IPS-15b (cell line): ENCODE results near the gene DCDC2C.

ENCODE experiments used
- H3K27me3 ChIP-seq: one replicate; pipeline ENCODE4 v1.6.1; 2013; ENCODE audit warnings: low read length; ENCODE audit not compliant: control insufficient read depth, insufficient read depth
- H3K36me3 ChIP-seq: one replicate; pipeline ENCODE4 v1.6.1; 2013; ENCODE audit warnings: low read length; ENCODE audit not compliant: control insufficient read depth, insufficient read depth
- H3K4me1 ChIP-seq: one replicate; pipeline ENCODE4 v1.6.1; 2013; ENCODE audit warnings: mild to moderate bottlenecking, low read length; ENCODE audit not compliant: control insufficient read depth, insufficient read depth
- H3K4me3 ChIP-seq: one replicate; pipeline ENCODE4 v1.5.1; 2013; ENCODE audit warnings: low read depth, low read length
- H3K9ac ChIP-seq: one replicate; pipeline ENCODE4 v1.6.1; 2013; ENCODE audit warnings: low read depth, mild to moderate bottlenecking, low read length
- H3K9me3 ChIP-seq: one replicate; pipeline ENCODE4 v1.6.1; 2013; ENCODE audit warnings: mild to moderate bottlenecking, low read length; ENCODE audit not compliant: control insufficient read depth, insufficient read depth

DCDC2C gene

DNA sequence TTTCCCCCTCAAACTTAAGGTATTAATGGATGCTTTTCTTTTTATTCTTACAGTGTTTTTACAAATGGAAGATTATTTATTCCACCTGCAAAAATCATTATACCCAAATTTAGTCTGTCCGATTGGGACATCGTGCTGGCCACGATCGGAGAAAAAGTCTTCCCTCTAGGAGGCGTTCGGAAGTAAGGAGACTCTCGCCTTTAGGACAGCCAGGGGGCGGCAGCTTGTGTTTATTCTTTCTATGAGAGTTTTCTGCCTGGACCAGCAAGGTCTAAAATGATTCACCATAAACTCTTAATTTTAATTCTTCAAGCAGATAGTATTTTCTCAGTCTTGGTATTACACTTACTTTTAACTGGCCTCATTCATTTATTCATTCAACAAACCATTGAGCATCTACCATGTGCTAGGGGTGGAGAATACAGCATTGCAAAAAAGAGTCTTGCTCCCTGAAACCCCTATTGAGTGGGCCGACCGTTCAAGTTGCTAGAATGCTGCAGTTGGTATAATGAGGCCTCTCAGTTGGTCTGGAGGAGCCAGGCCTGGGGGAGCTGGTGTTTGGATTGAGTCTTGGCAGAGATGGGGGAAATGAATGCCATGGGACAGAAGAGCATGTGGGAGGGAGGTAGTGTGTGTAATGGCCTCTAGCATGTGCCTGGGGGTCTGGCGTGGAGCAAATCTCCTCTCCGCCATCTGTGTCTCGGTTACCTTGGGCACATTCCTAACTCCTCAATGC is 38.7 kb downstream of the DCDC2C start:
- H3K4me3 ChIP-seq: no peak overlapping the region
- H3K36me3 ChIP-seq: no peaks in the 10 kb centered on the region
- H3K9me3 ChIP-seq: no peaks in the 10 kb centered on the region
- no peaks in the 10 kb centered on the region for H3K4me1 ChIP-seq
- no peaks in the 10 kb centered on the region for H3K27me3 ChIP-seq
- H3K9ac ChIP-seq: no peak overlapping the region

DNA sequence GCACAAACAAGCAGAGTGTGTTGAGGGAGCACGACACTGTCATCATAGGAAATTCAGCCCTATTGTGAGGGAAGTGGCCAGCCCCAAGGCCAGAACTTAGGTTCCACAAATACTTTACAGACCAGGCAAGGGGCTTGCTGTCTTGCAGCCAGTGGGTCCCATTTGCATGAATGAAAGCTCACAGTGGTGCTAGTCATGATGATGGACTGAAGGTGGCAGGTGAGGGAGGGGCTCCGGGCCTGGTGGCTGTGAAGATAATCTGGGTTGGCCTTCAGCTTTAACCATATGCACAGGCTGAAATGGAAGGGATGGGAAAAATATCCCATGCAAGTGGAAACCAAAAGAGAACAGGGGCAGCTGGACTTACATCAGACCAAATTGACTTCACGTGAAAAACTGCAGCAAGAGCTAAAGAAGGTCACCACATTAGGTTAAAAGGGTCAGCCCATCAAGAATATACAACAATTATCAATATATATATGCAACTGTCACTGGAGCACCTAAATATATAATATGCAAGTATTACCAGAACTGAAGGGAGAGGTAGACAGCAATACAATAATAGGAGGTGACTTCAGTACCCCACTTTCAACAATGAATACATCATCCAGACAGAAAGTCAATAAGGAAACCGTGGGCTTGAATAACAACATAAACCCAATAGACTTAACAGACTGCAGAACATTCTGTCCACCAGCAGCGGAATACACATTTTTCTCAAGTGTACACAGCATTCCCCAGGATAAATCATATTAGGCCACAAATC is 39.6 kb downstream of the DCDC2C start:
- no peaks in the 10 kb centered on the region for H3K27me3 ChIP-seq
- no peak overlapping the region for H3K9ac ChIP-seq
- no peak overlapping the region for H3K4me3 ChIP-seq
- no peaks in the 10 kb centered on the region for H3K36me3 ChIP-seq
- no peaks in the 10 kb centered on the region for H3K9me3 ChIP-seq
- no peaks in the 10 kb centered on the region for H3K4me1 ChIP-seq

DNA sequence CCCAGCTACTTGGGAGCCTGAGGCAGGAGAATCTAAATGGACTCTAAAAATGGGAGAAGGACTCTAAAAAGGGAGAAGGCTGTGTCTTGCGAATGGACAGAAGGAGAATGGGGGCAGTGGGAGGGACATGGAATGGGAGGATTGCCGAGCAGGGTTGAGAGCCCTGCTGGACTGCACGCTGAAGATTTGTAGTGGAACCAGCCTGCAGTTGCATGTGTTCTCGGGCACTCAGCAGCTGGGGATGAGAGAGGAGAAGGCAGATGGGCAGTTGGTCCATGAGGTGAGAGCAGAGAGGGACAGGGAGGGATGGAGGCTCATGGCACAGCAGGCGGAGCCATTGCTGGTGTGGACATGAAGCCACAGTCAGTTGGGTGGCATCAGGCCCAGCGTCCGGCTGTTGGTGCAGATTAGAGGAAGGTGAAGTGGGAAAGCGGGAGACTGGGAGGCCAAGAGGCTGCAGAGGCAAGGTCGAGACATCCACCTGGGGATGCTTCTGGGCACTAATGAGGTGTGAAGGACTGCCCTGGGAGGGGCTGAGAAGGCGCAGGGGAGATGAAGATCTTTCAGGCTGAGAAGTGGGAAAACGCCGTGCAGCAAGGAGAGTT is 40.7 kb downstream of the DCDC2C start:
- no peaks in the 10 kb centered on the region for H3K4me1 ChIP-seq
- H3K27me3 ChIP-seq: no peaks in the 10 kb centered on the region
- H3K4me3 ChIP-seq: no peak overlapping the region
- no peaks in the 10 kb centered on the region for H3K9me3 ChIP-seq
- H3K9ac ChIP-seq: no peak overlapping the region
- H3K36me3 ChIP-seq: no peaks in the 10 kb centered on the region

DNA sequence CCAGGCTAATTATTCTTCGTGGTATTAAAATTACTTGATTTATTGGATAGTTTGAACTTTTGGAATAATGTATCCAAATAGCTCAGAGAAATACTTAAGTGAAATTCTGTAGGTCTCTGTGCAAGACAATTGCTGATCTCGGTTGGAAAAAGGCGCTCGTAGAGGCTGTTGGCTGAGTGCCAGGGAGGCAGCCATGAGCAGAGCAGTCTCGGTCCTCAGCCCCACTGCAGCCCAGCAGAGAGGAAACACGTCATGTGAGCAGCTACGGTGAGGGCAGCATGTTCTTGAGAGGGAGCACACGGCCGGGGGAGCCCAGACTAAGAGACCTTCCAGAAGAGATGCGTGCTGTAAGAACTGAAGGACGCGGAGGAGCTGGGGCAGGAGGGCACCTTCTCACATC is 42.5 kb downstream of the DCDC2C start:
- H3K4me3 ChIP-seq: no peak overlapping the region
- H3K27me3 ChIP-seq: no peaks in the 10 kb centered on the region
- no peaks in the 10 kb centered on the region for H3K9me3 ChIP-seq
- H3K9ac ChIP-seq: no peak overlapping the region
- no peaks in the 10 kb centered on the region for H3K36me3 ChIP-seq
- H3K4me1 ChIP-seq: no peaks in the 10 kb centered on the region

DNA sequence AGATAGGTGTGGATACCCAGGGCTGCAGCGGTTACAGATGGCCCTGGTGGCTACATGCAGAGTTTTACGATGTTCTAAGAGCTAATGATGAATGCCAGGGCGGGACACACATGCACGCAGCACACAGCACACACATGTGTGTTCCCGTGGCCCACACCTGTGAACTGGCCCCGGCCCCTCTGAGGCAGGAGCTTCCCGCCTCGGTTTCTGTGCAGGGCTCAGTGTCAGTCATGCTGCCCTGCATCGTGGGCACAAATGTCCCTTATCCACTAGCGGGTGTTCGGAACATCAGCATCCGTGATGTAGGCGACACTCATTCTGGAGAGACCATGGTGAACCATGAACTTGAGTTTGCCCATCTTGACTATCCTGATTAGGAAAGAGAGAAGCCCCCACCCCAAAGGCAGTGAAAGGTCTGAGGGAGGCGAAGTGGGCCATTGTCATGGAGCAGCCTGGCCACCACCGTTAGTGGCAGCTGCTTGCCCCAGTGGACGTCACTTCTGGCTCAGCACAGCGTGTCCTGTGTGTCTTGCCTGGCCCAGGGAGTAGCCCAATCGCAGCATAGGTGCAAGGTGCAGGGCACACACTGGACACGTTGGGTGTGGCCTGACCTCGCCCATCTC is 43.8 kb downstream of the DCDC2C start:
- Histone ChIP-seq H3K4me3 (no peak overlapping the region), H3K9me3 (no peaks in the 10 kb centered on the region), H3K4me1 (no peaks in the 10 kb centered on the region), H3K36me3 (no peaks in the 10 kb centered on the region), H3K27me3 (no peaks in the 10 kb centered on the region), H3K9ac (no peak overlapping the region)

DNA sequence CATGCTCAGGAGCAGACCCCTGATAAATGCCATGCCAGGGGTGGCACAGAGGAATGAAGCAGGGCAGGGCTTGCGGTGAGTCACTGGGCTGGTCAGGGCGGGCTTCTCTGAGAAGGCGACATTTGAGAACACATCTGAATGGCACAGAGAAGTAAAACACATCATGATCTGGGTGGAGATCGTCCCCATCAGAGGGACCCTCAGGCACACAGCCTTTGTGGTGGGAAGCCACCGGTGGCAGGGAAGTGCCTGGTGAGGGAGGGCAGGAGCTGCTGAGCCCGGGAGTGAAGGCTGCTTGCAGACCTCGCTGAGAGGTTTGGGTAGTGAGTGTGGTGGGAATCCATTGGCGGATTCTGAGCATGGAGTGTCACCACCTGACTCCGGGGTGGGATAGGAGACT is 44.5 kb downstream of the DCDC2C start:
- H3K9me3 ChIP-seq: no peaks in the 10 kb centered on the region
- H3K36me3 ChIP-seq: no peaks in the 10 kb centered on the region
- no peaks in the 10 kb centered on the region for H3K4me1 ChIP-seq
- no peaks in the 10 kb centered on the region for H3K27me3 ChIP-seq
- H3K4me3 ChIP-seq: no peak overlapping the region
- no peak overlapping the region for H3K9ac ChIP-seq

DNA sequence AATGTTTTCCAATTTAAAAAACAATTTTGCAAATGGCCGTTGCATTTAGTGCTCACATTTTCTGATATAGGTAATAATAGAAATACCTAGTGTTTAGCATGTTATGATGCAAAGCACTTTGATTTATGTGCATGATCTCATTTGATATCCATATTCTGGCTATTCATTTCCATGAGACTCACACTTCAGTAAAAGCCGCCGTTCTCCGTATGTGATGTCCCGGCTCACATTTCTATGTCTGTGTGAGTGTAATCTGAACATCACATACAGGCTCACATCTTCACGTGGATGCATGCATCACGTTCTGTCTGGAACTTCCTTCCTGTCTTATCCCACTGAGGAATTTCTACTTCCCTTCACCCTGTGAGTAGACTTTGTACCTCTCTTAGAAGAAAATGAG is 45.8 kb downstream of the DCDC2C start:
- Histone ChIP-seq H3K9me3 (no peaks in the 10 kb centered on the region), H3K27me3 (no peaks in the 10 kb centered on the region), H3K36me3 (no peaks in the 10 kb centered on the region), H3K9ac (no peak overlapping the region), H3K4me3 (no peak overlapping the region), H3K4me1 (no peaks in the 10 kb centered on the region)

DNA sequence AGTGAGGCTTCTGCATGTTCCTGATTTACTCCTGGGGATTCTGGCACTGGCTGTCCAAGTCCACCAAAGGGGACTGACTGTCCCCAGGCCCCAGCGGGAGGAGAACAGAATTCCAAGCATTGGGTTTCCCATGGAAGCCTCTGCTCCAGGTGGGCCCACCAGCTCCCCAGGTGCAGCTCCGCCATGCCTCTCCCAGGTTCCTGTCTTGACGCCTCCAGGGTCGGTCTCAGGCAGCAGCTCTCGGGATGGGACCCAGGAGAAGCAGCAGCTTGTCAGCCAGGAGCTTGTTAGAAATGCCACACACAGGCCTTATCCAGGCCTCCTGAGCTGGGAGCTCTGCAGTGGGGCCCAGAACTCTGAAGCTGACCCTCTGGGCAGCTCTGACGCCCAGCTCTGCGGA is 47.9 kb downstream of the DCDC2C start:
- H3K4me3 ChIP-seq: no peak overlapping the region
- H3K4me1 ChIP-seq: no peaks in the 10 kb centered on the region
- no peaks in the 10 kb centered on the region for H3K36me3 ChIP-seq
- H3K27me3 ChIP-seq: no peaks in the 10 kb centered on the region
- no peak overlapping the region for H3K9ac ChIP-seq
- no peaks in the 10 kb centered on the region for H3K9me3 ChIP-seq

DNA sequence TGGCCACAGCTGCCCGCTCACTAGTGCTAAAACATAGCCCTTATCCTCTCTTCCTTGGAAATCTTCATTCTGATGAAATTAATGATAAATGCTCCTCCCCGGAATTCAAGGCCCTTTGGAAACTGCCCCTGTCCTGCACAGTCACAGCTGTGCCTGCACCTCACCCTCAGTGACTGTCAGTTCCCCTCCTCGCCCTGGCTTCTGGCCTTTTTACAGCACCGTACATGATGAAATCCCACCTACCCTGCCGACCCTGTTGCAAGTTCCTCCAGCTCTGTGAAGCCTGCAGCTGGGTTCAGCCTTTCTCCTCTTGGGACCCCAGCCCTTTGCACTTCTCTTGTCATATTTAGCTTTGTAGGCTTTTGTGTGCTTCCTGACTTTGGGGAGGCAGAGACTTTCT is 48.4 kb downstream of the DCDC2C start:
- H3K4me3 ChIP-seq: no peak overlapping the region
- no peaks in the 10 kb centered on the region for H3K36me3 ChIP-seq
- no peaks in the 10 kb centered on the region for H3K27me3 ChIP-seq
- H3K4me1 ChIP-seq: no peaks in the 10 kb centered on the region
- H3K9me3 ChIP-seq: no peaks in the 10 kb centered on the region
- H3K9ac ChIP-seq: no peak overlapping the region

DNA sequence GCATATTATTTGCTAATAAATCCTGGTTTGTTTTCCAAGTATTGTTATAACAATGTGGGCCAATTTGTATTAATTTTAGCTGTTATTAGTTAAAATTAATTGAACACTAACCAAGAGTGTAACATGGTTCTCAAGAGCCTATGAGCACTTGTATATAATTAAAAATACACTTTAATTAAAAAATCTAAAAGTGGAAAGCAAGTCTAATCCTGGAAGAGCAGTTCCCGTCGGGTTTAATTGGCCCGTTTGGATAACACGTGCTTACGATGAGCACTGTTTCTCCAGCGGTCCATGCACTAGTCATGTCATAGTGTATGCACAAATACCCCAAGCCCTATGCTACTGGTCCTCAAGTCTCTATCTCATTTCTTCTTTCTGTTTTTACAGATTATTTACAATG is 49.0 kb downstream of the DCDC2C start:
- H3K36me3 ChIP-seq: no peaks in the 10 kb centered on the region

DNA sequence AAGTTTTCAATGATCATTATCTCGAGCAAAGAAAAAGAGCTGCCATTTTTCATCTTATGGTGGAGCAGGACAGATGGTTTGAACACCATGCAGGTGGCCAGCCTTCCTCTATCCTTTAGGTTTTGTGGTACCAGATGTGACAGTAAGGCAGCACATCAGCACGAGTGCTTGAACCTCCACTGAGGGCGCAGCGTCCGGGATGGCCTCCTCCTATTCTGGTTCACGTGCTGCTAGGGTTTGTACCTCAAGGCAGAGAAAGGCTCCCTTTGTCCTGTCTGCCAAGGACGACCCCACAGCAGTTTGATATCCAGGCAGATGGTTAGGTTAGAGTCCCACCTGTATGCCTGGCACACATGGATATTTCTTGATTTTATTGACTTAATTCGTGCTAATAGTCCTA is 50.2 kb downstream of the DCDC2C start:
- Histone ChIP-seq H3K27me3 (no peaks in the 10 kb centered on the region), H3K4me3 (no peak overlapping the region), H3K36me3 (no peaks in the 10 kb centered on the region), H3K4me1 (no peaks in the 10 kb centered on the region), H3K9me3 (no peaks in the 10 kb centered on the region), H3K9ac (no peak overlapping the region)

More for the DNA sequence above, 49.0 kb downstream of the DCDC2C start:
- Histone ChIP-seq H3K27me3 (no peaks in the 10 kb centered on the region), H3K9me3 (no peaks in the 10 kb centered on the region), H3K4me1 (no peaks in the 10 kb centered on the region), H3K4me3 (no peak overlapping the region), H3K9ac (no peak overlapping the region)
